Heart left ventricle (tissue), 16 donors: ENCODE measurements around the gene COX18. TPM values are rescaled to one million over a fixed set of nuclear protein-coding genes. Genes with fewer than 3 reads are reported as not detected.
A peak's percentile ranks its signal among the peaks of the same experiment; 100 is the strongest.

Source experiments
- ATAC-seq, 4 donors: fragments of 200-7000 bp; cut with Tn5 transposase; one replicate each; pipeline ENCODE4 v1.9.1; 2020 to 2022; ENCODE audit warnings: moderate library complexity in 4 of 4, mild to moderate bottlenecking in 3 of 4, moderate number of reproducible peaks in 1 of 4
- DNase-seq, 5 donors: peaks; one replicate each; pipeline ENCODE4 v3.0.0-alpha.2; 2020
- H3K27ac ChIP-seq, 12 donors: fragments of 200-600 bp; sonication (generic) in 4 of 12; one replicate each; pipeline versions ENCODE4 v1.5.0 to v1.8.0; 2016 to 2022; ENCODE audit warnings: mild to moderate bottlenecking in 2 of 12
- H3K27me3 ChIP-seq, 9 donors: fragments of 200-600 bp; sonication (generic) in 2 of 9; one replicate each; pipeline versions ENCODE4 v1.5.1 to v1.8.0; 2016 to 2022; ENCODE audit warnings: mild to moderate bottlenecking in 3 of 9
- H3K36me3 ChIP-seq, 9 donors: fragments of 200-600 bp; sonication (generic) in 2 of 9; one replicate each; pipeline versions ENCODE4 v1.5.0 to v1.8.0; 2018 to 2022; ENCODE audit warnings: mild to moderate bottlenecking in 2 of 9
- H3K4me1 ChIP-seq, 12 donors: fragments of 200-600 bp; sonication (generic) in 4 of 12; one replicate each; pipeline versions ENCODE4 v1.5.0 to v1.8.0; 2016 to 2022; ENCODE audit warnings: mild to moderate bottlenecking in 3 of 12
- H3K4me3 ChIP-seq, 12 donors: fragments of 200-600 bp; sonication (generic) in 4 of 12; one replicate each; pipeline versions ENCODE4 v1.5.0 to v1.8.0; 2017 to 2022; ENCODE audit warnings: mild to moderate bottlenecking in 9 of 12, moderate library complexity in 4 of 12
- H3K9me3 ChIP-seq, 12 donors: fragments of 200-600 bp; sonication (generic) in 4 of 12; one replicate each; pipeline versions ENCODE4 v1.5.0 to v1.8.0; 2016 to 2022; ENCODE audit warnings: mild to moderate bottlenecking in 1 of 12
- CTCF ChIP-seq, 12 donors: fragments of 200-600 bp; sonication (generic) in 4 of 12; IDR thresholded peaks; one replicate each; pipeline versions ENCODE4 v1.5.0 to v1.8.0; 2018 to 2022; ENCODE audit warnings: antibody characterized with exemption in 12 of 12, mild to moderate bottlenecking in 5 of 12
- POLR2A ChIP-seq, 2 donors: fragments of 450-650 bp; IDR thresholded peaks; one replicate each; pipeline ENCODE4 v1.6.1; 2017; ENCODE audit warnings: antibody characterized with exemption in 2 of 2, mild to moderate bottlenecking in 2 of 2, moderate library complexity in 2 of 2
- WGBS, 4 donors: extraction: QIAGEN DNeasy Blood & Tissue Kit in 2 of 4; methylation state at CpG; one replicate each; pipeline versions ENCODE4 v1.1.5 to v1.1.7; 2013 to 2018; 5-methylcytosine and 5-hydroxymethylcytosine counted together
- intact Hi-C, 10 donors: fragments of 100-400 bp; cut with DNase I; formaldehyde crosslinking; loops; one replicate each; pipeline versions ENCODE4 v1.11.1 to v1.14.2; 2022
- long read RNA-seq, 3 donors: library from polyadenylated mRNA; unstranded; transcript quantifications; one replicate each; pipeline ENCODE4 v2.0.0, GENCODE V29; 2020 to 2021
- polyA plus RNA-seq, 2 donors: library from polyadenylated mRNA; stranded (reverse); fragments of 200-250 nt; gene quantifications; one replicate each; pipeline ENCODE4 v1.2.3, GENCODE V29; 2013
- total RNA-seq, 9 donors: library from RNA; depleted of rRNA in 2 of 9; stranded (reverse); fragments of >200 nt in 2 of 9; fragmentation: NEBNext Ultra II Directional in 3 of 9; extraction: Animal tissue kit (Norgen Biotek cat#: 25700) in 3 of 9; gene quantifications; one replicate each; pipeline versions ENCODE4 v1.1.0 to v1.2.4, GENCODE V29; 2016 to 2023
- donor health status: ischemic (EF 13 %, LVEDD 7.1; RV severe dilation, severe dysfunction).
- donor health status: healthy with polysubstance abuse.
- donor health status: DM: no; HTN: yes; CAD: no.
- donor health status: DM: no; HTN: no; CAD: no.
- donor health status: ischemic (EF 25% LVEDD 6.9; RV normal size, moderate dysfunction).
- donor health status: ischemic (EF 25% LVEDD 5.7; RV mildly dilated, moderate dysfunction).
- donor health status: healthy.
- donor health status: DM: yes; HTN: yes; CAD: no.
- donor health status: ischemic (EF 35%, LVEDD 5.7; RV mildly dilated, moderate dysfunction).
- donor health status: nonischemic (EF 11% LVEDD 7.7; RV severe dilation, severe dysfunction).
- donor health status: DM: yes; HTN: yes; CAD: no.
- donor health status: PGD.
- donor health status: ischemic (EF 29% LVEDD 5.4; RV normal size, mild dysfunction).
- donor health status: nonischemic (EF 23%, LVEDD 6.1; RV moderate dilation, normal function).

The COX18 gene
- total RNA-seq (10 to 100 TPM; 14.0 to 32.2 (median 17.9) TPM), polyA plus RNA-seq (10 to 100 TPM; 11.0 to 11.3 TPM)
- long read RNA-seq, donor 1, full-length matches to known transcripts = 3 of 5 reads
- long read RNA-seq, donor 1, partial matches to known transcripts = 1 of 5 reads
- long read RNA-seq, donor 1, other reads (novel, unspliced or antisense) = 1 of 5 reads
- long read RNA-seq, donor 2, full-length matches to known transcripts = 14 of 22 reads
- long read RNA-seq, donor 2, partial matches to known transcripts = 2 of 22 reads
- long read RNA-seq, donor 2, other reads (novel, unspliced or antisense) = 6 of 22 reads
- long read RNA-seq, donor 3, full-length matches to known transcripts = 3 of 9 reads
- long read RNA-seq, donor 3, partial matches to known transcripts = 0 of 9 reads
- long read RNA-seq, donor 3, other reads (novel, unspliced or antisense) = 6 of 9 reads

- TF ChIP-seq CTCF (IDR thresholded peaks at IDR 0.05) (peak in 3 of 12 donors; percentile 6 to 12 (median 11)), POLR2A (IDR thresholded peaks at IDR 0.05) (peak in 1 of 2 donors; percentile 91)
- Histone ChIP-seq H3K36me3 (peaks cover 0 to 41% (median 19%) of the 10 kb centered on the region in 9 donors), H3K9me3 (no peaks in the 10 kb centered on the region), H3K4me3 (peak within 1 kb of the TSS; percentile 69 to 96 (median 82)), H3K27ac (peak within 1 kb of the TSS; percentile 88 to 99 (median 97)), H3K4me1 (peaks cover 0 to 24% (median 15%) of the 10 kb centered on the region in 12 donors), H3K27me3 (no peaks in the 10 kb centered on the region)
- peak; percentile 96 to 99 (median 97) for ATAC-seq
- intact Hi-C loops = loop anchor here (1.0 to 10.0 kb wide), 7 partner anchors 55 to 193 kb away; partner anchors contain the start of gene ANKRD17 (in 7 of the 10)
- DNase-seq = peak; percentile 97 to 99 (median 99)
- 0% methylated on average over 42 to 62 of the region's 62 CpGs for WGBS, 4 donors
Observed at GRCh38 chr4:73069338-73070073, at the start of gene COX18. Gene COX18, minus strand, starts transcription at chr4:73069716. Its CDS starts 67 bp downstream, at chr4:73069649.

- H3K9me3 ChIP-seq = no peaks in the 10 kb centered on the region
- no peak for ATAC-seq
- intact Hi-C loops = no loop called here
- 95 to 96% (median 96%) methylated on average over 4 of the region's 4 CpGs for WGBS, 4 donors
- peaks cover 0 to 100% (median 93%) of the 10 kb centered on the region in 9 donors for H3K36me3 ChIP-seq
- no peaks in the 10 kb centered on the region for H3K4me1 ChIP-seq
- no peak for TF ChIP-seq POLR2A (IDR thresholded peaks at IDR 0.05)
- no peak for TF ChIP-seq CTCF (IDR thresholded peaks at IDR 0.05)
- H3K27me3 ChIP-seq = no peaks in the 10 kb centered on the region
- DNase-seq = no peak
- H3K27ac ChIP-seq = no peak overlapping the region
- no peak overlapping the region for H3K4me3 ChIP-seq
Observed at GRCh38 chr4:73109493-73109892, 40.0 kb upstream of the COX18 start.

GRCh38 chr4:73104695-73105094 is 35.2 kb upstream of the COX18 start:
- WGBS, 4 donors = 86 to 95% (median 95%) methylated on average over 5 of the region's 5 CpGs

More at GRCh38 chr4:73104695-73105094, 35.2 kb upstream of the COX18 start:
- intact Hi-C loops = no loop called here
- no peak for DNase-seq
- H3K4me1 ChIP-seq = no peaks in the 10 kb centered on the region
- no peak for ATAC-seq
- H3K27me3 ChIP-seq = no peaks in the 10 kb centered on the region
- TF ChIP-seq CTCF (IDR thresholded peaks at IDR 0.05) = no peak
- no peak for TF ChIP-seq POLR2A (IDR thresholded peaks at IDR 0.05)
- H3K9me3 ChIP-seq = no peaks in the 10 kb centered on the region
- peaks cover 0 to 100% (median 90%) of the 10 kb centered on the region in 9 donors for H3K36me3 ChIP-seq
- H3K4me3 ChIP-seq = no peak overlapping the region
- H3K27ac ChIP-seq = no peak overlapping the region
